SK-N-SH treated with all-trans-retinoic acid at 6 μM for 48 hours (cell line): ENCODE measurements around the gene NOXA1.

Experiments used
- CREB5 ChIP-seq: fragments of 250-450 bp; sonication (Bioruptor Pico); IDR thresholded peaks from 2 replicates; pipeline ENCODE4 v1.5.1; 2020; ENCODE audit warnings: low read depth, mild to moderate bottlenecking, moderate library complexity
- CSDC2 ChIP-seq: fragments of 250-450 bp; sonication (Bioruptor Pico); IDR thresholded peaks from 2 replicates; pipeline ENCODE4 v1.5.0; 2020; ENCODE audit warnings: mild to moderate bottlenecking, moderate library complexity
- CSRNP3 ChIP-seq: fragments of 250-450 bp; sonication (Bioruptor Pico); IDR thresholded peaks from 2 replicates; pipeline ENCODE4 v1.5.1; 2021; ENCODE audit warnings: mild to moderate bottlenecking, moderate library complexity
- SNAI2 ChIP-seq: fragments of 250-450 bp; sonication (Bioruptor Pico); IDR thresholded peaks from 2 replicates; pipeline ENCODE4 v1.5.0; 2020; ENCODE audit warnings: mild to moderate bottlenecking, moderate library complexity
- TOX ChIP-seq: fragments of 250-450 bp; sonication (Bioruptor Pico); IDR thresholded peaks from 2 replicates; pipeline ENCODE4 v1.8.0; 2021; ENCODE audit warnings: mild to moderate bottlenecking, moderate library complexity, borderline replicate concordance
- ZFP3 ChIP-seq: fragments of 250-450 bp; sonication (Bioruptor Pico); IDR thresholded peaks from 2 replicates; pipeline ENCODE4 v1.5.0; 2020; ENCODE audit warnings: mild to moderate bottlenecking, moderate library complexity
- ZNF565 ChIP-seq: fragments of 450-650 bp; formaldehyde crosslinking; conservative IDR thresholded peaks from 2 replicates; pipeline ENCODE4 v1.5.0; 2020; ENCODE audit warnings: low read depth, mild to moderate bottlenecking, moderate library complexity

- no peak for TF ChIP-seq CSDC2 (CRISPR knock-in tag)
- TF ChIP-seq ZFP3 (CRISPR knock-in tag), result no peak
- no peak for TF ChIP-seq TOX (CRISPR knock-in tag)
- no peak for TF ChIP-seq CSRNP3 (CRISPR knock-in tag)
- TF ChIP-seq CREB5 (CRISPR knock-in tag), result no peak
- TF ChIP-seq ZNF565 (CRISPR knock-in tag), result no peak
- TF ChIP-seq SNAI2, result no peak
Observed at GRCh38 chr9:137435381-137435891, 12.2 kb downstream of the NOXA1 start.
